ENCODE results near the gene POLR3G. TPM values are rescaled to one million over a fixed set of nuclear protein-coding genes. Genes with fewer than 3 reads are reported as not detected.

Gene POLR3G
- total RNA-seq, 3 donors from 2014 or later (not counting 1 experiment from before 2014, with no cell fraction given): 0.40 to 1.4 (median 0.99) TPM

DNA sequence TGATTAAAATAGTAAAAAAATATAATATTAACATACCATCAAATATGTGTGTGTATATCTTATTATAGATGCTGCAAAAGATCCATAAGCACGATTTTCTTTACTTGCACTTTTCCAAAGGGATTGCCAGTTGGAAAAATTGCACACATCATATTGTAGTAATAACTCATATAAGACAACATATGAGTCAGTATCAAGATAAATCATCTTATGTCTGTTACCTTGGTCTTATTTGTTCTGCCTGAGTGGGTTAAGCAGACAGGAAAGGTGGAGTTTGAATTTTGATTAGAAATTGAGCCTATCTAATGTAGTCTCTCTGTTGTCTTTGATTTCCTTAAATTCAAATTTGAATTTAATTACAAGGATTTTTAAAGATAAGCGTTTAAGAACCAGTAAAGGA is 30.1 kb downstream of the POLR3G start:
- ATAC-seq (no peak), DNase-seq (no peak)
- H3K36me3 Mint-ChIP-seq: no peaks in the 10 kb centered on the region
- TF ChIP-seq, protein P1, sequence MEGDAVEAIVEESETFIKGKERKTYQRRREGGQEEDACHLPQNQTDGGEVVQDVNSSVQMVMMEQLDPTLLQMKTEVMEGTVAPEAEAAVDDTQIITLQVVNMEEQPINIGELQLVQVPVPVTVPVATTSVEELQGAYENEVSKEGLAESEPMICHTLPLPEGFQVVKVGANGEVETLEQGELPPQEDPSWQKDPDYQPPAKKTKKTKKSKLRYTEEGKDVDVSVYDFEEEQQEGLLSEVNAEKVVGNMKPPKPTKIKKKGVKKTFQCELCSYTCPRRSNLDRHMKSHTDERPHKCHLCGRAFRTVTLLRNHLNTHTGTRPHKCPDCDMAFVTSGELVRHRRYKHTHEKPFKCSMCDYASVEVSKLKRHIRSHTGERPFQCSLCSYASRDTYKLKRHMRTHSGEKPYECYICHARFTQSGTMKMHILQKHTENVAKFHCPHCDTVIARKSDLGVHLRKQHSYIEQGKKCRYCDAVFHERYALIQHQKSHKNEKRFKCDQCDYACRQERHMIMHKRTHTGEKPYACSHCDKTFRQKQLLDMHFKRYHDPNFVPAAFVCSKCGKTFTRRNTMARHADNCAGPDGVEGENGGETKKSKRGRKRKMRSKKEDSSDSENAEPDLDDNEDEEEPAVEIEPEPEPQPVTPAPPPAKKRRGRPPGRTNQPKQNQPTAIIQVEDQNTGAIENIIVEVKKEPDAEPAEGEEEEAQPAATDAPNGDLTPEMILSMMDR (IDR thresholded peaks at IDR 0.05): no peak
- H3K27ac ChIP-seq (ENCODE audit: low read length): no peak overlapping the region
- intact Hi-C loops (cut with micrococcal nuclease): no loop called here
- H3K4me3 ChIP-seq (ENCODE audit: low read length): no peak overlapping the region
- no peak overlapping the region for H3K4me3 Mint-ChIP-seq
- no peaks in the 10 kb centered on the region for H3K36me3 ChIP-seq (ENCODE audit: control insufficient read depth, insufficient read depth, low read length)
- no peaks in the 10 kb centered on the region for H3K9me3 Mint-ChIP-seq
- no CpG with 5 or more reads among the region's 2 CpGs for WGBS (ENCODE audit: insufficient coverage)
- H3K4me1 ChIP-seq (ENCODE audit: control insufficient read depth, insufficient read depth, low read length): no peaks in the 10 kb centered on the region
- no peaks in the 10 kb centered on the region for H3K4me1 Mint-ChIP-seq
- H3K27ac Mint-ChIP-seq: no peak overlapping the region
- H3K9me3 ChIP-seq (ENCODE audit: control insufficient read depth, insufficient read depth, low read length): no peaks in the 10 kb centered on the region
- no peaks in the 10 kb centered on the region for H3K27me3 ChIP-seq (ENCODE audit: control insufficient read depth, insufficient read depth, low read length)
- no peaks in the 10 kb centered on the region for H3K27me3 Mint-ChIP-seq (ENCODE audit: low read depth in 2 of 2)

DNA sequence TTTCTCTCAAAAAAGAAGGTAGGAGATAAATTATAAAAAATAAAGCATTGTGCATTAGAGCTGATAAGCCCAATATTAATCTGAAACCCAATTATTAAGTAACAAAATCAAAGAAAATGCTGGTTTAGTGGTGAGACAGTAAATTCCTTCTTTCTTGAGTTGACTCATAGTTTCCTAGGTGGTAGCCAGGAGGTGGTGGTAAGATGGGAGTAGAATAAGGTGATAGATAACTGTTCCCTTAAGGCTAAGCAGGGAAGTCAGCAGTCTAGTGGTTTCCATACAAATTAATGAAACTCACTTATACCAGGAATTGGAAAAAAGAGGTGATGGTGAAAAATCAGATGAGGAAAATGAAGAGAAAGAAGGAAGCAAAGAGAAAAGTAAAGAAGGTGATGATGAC is 31.6 kb downstream of the POLR3G start:
- Mint-ChIP-seq H3K36me3 (no peaks in the 10 kb centered on the region), H3K4me1 (no peaks in the 10 kb centered on the region), H3K27me3 (ENCODE audit: low read depth in 2 of 2) (no peaks in the 10 kb centered on the region), H3K9me3 (no peaks in the 10 kb centered on the region), H3K27ac (no peak overlapping the region), H3K4me3 (no peak overlapping the region)
- ATAC-seq: no peak
- no peak for DNase-seq
- Histone ChIP-seq H3K27ac (ENCODE audit: low read length) (no peak overlapping the region), H3K4me1 (ENCODE audit: control insufficient read depth, insufficient read depth, low read length) (no peaks in the 10 kb centered on the region), H3K27me3 (ENCODE audit: control insufficient read depth, insufficient read depth, low read length) (no peaks in the 10 kb centered on the region), H3K9me3 (ENCODE audit: control insufficient read depth, insufficient read depth, low read length) (no peaks in the 10 kb centered on the region), H3K4me3 (ENCODE audit: low read length) (no peak overlapping the region), H3K36me3 (ENCODE audit: control insufficient read depth, insufficient read depth, low read length) (no peaks in the 10 kb centered on the region)
- TF ChIP-seq, protein P1 (IDR thresholded peaks at IDR 0.05): no peak
- intact Hi-C loops (cut with micrococcal nuclease): no loop called here

- Histone ChIP-seq H3K9me3 (ENCODE audit: control insufficient read depth, insufficient read depth, low read length) (no peaks in the 10 kb centered on the region), H3K36me3 (ENCODE audit: control insufficient read depth, insufficient read depth, low read length) (no peaks in the 10 kb centered on the region), H3K27me3 (ENCODE audit: control insufficient read depth, insufficient read depth, low read length) (no peaks in the 10 kb centered on the region), H3K4me1 (ENCODE audit: control insufficient read depth, insufficient read depth, low read length) (no peaks in the 10 kb centered on the region), H3K4me3 (ENCODE audit: low read length) (no peak overlapping the region), H3K27ac (ENCODE audit: low read length) (no peak overlapping the region)
- DNase-seq (no peak), ATAC-seq (no peak)
- Mint-ChIP-seq H3K27me3 (ENCODE audit: low read depth in 2 of 2) (no peaks in the 10 kb centered on the region), H3K36me3 (no peaks in the 10 kb centered on the region), H3K4me1 (peaks cover 0 to 4% of the 10 kb centered on the region in 2 donors), H3K27ac (no peak overlapping the region), H3K9me3 (no peaks in the 10 kb centered on the region), H3K4me3 (no peak overlapping the region)
- TF ChIP-seq, protein P1 (IDR thresholded peaks at IDR 0.05): no peak
- 100% methylated on average over 1 of the region's 1 CpG for WGBS (ENCODE audit: insufficient coverage)
- intact Hi-C loops (cut with micrococcal nuclease): no loop called here
These were observed 35.8 kb downstream of the POLR3G start for GRCh38 chr5:90510438-90510837.

GRCh38 chr5:90514520-90514919 is 39.9 kb downstream of the POLR3G start:
- DNase-seq: no peak
- Mint-ChIP-seq H3K9me3 (no peaks in the 10 kb centered on the region), H3K4me1 (peaks cover 10 to 12% of the 10 kb centered on the region in 2 donors), H3K36me3 (peaks cover 13% of the 10 kb centered on the region), H3K4me3 (no peak overlapping the region), H3K27ac (peak overlapping the region in 1 of 2 donors; percentile 24), H3K27me3 (ENCODE audit: low read depth in 2 of 2) (no peaks in the 10 kb centered on the region)
- Histone ChIP-seq H3K27me3 (ENCODE audit: control insufficient read depth, insufficient read depth, low read length) (no peaks in the 10 kb centered on the region), H3K36me3 (ENCODE audit: control insufficient read depth, insufficient read depth, low read length) (peaks cover 10% of the 10 kb centered on the region), H3K27ac (ENCODE audit: low read length) (no peak overlapping the region), H3K4me3 (ENCODE audit: low read length) (no peak overlapping the region), H3K9me3 (ENCODE audit: control insufficient read depth, insufficient read depth, low read length) (no peaks in the 10 kb centered on the region), H3K4me1 (ENCODE audit: control insufficient read depth, insufficient read depth, low read length) (no peaks in the 10 kb centered on the region)
- intact Hi-C loops (cut with micrococcal nuclease): no loop called here
- WGBS (ENCODE audit: insufficient coverage): 100% methylated on average over 1 of the region's 3 CpGs
- ATAC-seq: no peak
- TF ChIP-seq, protein P1 (IDR thresholded peaks at IDR 0.05): no peak
